Hindlimb muscle (tissue), 1 donor: ENCODE data around the gene ARFGAP3. TPM values are rescaled to one million over a fixed set of nuclear protein-coding genes. Genes with fewer than 3 reads are reported as not detected.
"Not testable (repeated sequence)": the region's sequence is repeated elsewhere in the genome, so short reads cannot be mapped to it uniquely, and the experiment has no call there.

Experiments used
- DNase-seq: peaks from one replicate; pipeline ENCODE4 v3.0.0-alpha.2; 2013
- polyA plus RNA-seq: library from polyadenylated mRNA; unstranded; fragments of 120-200 nt; gene quantifications from one replicate; pipeline ENCODE4 v1.2.1, GENCODE V29; 2013; ENCODE audit not compliant: insufficient read length

Gene ARFGAP3
- polyA plus RNA-seq, 1 donor = 34.3 TPM

DNA sequence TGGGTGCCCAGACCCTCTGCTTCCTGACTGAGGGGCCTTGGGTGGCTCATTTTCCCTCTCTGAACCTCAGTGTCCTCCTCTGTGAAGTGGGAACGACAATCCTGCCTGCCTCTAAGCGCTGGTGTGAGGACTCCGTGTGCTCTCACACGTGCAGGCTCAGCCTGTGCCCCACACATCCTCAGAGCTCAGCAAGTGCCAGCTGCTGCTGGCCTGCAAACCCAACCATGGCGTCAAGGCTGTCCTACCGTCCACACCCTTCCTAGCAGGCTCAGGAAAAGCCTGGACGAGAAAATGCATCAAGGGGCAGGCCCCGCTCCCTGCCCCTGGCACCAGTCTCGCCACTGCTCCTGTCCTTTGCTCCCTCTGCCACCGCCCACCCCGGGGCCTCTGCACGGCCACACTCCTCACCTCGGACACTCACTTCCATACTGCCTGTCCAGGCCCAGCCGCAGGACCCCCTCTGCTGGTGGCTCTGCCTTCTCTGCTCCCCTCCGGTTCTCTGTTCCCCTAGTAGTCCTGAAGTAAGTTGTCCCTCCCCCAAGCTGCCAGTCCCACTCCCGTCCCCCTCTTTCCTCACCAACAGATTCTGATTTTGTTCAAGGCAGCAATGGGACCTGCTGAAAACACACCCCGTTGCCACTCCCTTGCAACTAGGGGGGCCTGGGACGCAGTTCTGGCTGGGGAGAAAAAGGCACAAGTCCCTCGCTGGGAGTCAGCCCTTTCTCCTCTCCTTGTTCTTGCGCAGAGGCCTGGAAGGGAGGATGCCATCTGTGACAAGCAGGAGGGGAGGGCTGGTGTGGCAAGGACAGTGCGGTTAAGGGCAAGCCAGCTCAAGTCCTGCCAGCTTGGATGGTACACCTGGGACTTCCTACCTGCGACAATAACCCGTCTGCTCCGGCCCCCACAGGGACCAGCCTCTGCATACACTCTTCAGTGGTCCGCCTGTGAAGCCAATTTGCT is 62.2 kb downstream of the ARFGAP3 start:
- no peak for DNase-seq

DNA sequence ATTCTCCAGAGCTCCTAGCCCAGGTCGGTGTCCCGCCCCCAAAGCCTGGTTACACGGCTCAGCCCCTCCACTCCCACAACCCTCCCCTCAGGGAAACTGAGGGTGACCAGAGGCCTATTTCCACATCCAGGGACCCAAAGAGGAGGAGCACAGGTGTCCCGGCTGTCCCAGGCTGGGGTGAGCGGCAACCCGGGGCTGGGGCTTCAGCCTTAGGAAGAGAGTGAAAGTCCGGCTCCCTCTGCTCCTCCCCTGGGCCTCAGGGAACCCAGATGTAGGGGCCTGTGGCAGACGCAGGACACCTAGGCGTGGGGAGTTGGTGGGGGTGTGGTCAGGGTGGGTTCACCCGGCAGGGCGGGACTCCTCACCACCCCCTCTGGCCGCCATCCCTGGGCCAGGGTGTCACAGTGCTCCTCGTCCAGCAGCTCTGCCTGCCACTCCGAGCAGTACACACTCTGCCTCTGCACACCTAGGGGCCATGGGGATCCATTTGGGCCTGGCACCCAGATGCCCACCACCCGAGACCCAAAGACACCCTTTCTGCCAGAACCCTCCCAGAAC is 63.1 kb downstream of the ARFGAP3 start:
- no peak for DNase-seq

- DNase-seq = no peak
Observed at GRCh38 chr22:42792909-42793847, 63.9 kb downstream of the ARFGAP3 start.

DNA sequence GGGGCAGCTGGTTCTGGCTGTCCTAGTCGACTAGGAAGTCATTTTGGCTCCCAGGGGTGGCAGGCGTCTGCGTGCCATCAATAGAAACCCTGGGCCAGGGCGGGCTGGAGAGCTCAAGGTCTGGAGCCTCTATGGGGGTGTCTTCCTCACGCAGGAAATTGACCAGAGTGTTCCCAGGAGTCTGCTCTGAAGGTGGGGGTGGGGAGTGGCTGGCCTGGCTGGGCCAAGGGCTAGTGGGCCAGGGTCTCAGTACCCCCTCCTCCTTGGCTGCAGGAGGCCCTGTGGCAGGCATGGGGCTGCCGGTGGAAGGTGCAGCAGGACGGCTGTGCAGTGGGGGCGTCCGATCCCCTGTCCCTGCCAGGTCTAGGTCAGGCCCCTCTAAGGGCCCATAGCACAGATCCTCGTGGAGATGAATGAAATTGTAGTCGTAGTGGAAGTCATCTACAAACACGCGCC is 64.6 kb downstream of the ARFGAP3 start:
- no peak for DNase-seq

- DNase-seq = no peak
Observed at GRCh38 chr22:42791721-42792452, 65.2 kb downstream of the ARFGAP3 start.

GRCh38 chr22:42788466-42788865 is 68.6 kb downstream of the ARFGAP3 start:
- no peak for DNase-seq

DNA sequence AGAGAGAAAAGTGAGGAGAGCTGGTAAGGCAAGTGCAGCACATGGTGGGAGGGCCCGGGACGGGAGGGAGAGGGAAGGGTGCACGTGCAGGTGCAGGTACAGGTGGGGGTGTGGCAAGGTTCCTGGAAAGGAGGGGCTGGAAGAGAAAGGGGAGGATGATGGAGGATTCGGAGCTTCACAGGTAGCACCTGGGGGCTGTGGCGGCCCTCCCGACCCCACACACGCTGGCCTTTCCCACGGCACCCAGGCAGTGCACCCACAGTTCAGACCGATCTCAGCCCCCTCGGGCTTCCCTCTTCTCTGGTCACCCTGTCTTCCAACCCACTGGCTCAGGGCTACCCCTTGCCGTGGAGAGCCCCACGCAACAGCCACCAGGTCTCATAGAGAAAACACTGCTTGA is 69.1 kb downstream of the ARFGAP3 start:
- DNase-seq = no peak

DNA sequence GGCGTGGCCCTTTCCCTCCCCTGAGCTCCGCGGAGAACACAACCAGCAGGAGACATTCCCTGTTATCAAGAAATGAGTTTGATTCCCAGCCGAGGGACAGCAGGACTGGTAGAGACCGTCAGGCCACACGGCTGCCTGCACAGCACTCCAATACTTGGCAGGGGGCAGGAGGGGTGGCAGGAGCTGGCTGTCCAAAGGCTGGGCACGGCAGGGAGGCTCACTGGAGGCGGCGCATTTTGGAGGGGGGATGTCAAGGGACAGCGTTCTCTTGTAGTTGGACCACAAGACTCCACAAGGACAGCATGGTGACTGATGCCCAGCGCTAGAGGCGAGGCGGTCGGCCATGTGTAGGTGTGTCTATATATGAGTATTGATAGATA is 69.7 kb downstream of the ARFGAP3 start:
- DNase-seq = no peak

DNA sequence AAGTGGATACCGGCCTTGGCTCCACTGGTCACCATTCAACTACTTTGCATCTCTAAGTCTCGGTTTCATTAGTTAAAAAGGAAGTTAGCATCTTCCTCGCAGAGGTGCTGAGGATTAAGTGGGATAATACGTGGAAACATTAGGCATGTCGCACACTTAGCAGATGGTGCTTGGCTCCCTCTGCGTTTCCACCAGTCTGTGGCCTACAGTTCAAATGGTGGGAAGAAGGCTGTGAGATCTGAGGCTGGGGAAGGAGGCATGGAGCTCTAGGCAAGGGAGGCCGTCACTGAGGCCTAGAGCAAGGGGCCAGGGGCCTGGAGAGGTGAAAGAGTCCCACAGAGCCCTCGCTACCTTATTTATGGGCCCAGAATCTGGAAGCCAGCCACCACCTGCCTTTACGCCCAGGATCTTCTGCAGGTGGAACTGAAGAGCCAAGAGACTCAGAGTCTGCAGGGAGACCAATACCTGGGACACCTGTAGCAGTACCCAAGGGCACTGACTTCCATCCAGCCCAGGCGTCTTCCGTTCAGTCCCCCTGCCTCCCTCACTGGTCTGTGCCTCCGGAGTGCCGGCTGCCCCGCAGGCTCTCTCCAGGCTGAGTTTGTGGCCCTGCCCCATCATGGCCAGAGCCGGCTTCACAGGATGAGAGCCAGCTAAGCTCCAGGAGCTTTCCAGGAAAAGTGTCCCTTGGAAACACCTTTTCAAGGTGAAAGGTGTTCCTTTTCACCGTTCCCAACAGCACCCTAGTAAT is 70.3 kb downstream of the ARFGAP3 start:
- no peak for DNase-seq

DNA sequence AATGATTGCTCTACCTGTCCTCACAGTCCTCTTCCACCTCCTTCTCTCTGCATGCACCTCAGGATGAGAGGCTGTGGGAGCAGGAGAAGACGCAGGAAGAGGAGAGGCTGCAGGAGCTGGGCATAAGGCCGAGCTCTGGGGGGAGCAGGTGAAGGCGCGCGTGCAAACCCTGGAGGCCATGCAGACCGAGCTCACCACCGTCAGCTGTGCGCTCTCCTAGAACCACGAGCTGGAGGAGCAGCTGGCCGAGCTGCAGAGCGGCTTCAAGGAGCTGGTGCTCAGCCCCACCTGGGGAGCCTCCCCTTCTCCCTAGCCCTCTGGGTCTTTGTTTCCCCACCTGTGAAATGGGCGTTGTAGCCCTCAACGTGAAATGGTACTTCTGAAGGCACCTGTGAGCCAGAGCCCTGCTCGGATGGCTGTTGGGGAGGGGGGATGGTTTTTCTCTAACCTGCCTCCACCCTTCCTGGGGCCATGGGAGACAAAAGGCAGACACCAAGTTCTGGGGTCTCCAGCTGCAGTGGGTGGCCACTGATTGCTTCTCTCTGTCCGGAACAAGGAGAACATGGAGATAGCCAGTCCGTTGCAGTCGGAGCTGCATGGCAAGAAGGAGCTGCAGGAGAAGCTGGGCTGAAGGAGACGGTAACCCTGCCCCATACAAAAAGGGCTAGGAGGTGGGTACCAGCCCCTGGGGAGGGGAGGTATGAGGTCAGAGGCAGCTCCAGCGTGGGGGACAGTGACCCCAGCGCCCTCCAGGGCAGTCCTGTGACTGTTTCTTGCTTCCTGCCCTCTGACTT is 71.2 kb downstream of the ARFGAP3 start:
- no peak for DNase-seq

DNA sequence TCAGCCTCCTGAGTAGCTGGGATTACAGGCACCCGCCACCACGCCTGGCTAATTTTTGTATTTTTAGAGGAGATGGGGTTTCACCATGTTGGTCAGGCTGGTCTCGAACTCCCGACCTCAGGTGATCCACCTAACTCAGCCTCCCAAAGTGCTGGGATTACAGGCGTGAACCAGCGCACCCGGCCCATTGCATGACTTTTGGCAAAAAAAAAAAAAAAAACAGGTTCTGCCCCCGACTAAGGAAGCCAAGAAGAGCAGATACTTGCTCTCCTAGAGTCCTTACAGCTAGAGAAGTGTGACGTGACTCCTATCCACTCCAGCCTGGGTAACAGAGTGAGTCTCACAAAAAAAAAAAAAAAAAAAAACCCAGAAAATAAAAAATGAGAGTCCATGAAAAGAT is 74.8 kb downstream of the ARFGAP3 start:
- DNase-seq = not testable (repeated sequence)

DNA sequence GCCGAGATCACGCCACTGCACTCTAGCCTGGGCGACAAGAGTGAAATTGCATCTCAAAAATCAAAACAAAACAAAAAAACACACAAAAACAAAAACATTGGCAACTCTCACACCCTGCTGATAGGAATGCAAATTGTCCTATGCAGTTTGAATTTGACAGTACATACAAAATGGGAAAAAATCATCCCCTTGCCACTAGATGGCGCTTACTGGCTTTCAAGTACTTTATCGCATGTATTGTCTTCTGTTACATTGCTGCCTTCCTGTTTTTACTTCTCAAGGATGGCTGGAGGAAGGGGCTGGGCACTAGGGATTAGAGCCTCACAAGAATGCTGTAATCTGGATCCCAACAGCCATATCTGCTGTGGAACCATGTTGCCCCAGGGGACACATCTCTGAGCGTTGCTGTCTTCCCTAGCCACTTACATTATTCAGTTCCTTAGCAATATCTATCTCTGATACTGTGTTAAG is 77.0 kb downstream of the ARFGAP3 start:
- peak; percentile 88 for DNase-seq

DNA sequence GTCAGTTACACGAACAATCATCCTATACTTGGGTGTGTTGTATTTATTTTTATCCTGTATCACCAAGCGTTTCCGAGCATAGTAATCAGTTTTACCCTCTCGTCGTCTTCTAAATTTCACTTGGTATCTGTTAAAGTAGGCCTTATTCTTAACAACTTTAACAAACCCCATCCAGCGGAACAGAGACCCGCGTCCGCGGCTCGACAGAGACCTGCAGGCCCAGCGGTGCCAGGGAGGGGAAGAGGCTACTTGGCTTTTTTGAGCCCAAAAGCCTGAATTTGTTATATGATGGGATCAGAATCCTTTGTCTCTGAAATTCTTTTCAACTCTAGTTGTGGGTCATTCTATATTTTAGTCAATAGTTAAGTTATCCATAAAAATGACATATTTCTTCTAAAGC is 79.9 kb downstream of the ARFGAP3 start:
- DNase-seq = no peak

DNA sequence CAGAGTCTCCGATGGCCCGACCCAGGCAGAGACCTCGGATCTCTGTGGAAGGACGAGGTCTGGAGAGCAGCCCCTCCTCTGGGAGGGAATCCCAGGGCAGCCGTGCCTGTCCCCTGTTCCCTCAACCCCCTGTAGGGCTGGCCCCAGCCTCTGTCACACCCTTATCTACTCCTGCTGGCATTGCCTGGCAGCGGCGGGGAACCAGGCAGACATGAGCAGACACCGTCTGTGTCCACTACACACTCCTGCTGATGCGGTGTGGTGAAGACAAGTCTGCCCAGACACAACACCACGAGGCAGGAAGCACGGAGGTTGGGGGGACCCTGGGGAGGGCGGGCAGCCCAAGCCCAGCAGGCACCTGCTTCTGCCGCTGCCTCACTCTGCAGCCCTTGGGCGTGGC is 83.9 kb downstream of the ARFGAP3 start:
- DNase-seq = no peak

GRCh38 chr22:42772647-42773046 is 84.4 kb downstream of the ARFGAP3 start:
- DNase-seq = no peak

- DNase-seq = no peak
Observed at GRCh38 chr22:42770941-42771647, 86.0 kb downstream of the ARFGAP3 start.

GRCh38 chr22:42770448-42770726 is 86.7 kb downstream of the ARFGAP3 start:
- no peak for DNase-seq

- no peak for DNase-seq
Observed at GRCh38 chr22:42769574-42770447, 87.3 kb downstream of the ARFGAP3 start.

DNA sequence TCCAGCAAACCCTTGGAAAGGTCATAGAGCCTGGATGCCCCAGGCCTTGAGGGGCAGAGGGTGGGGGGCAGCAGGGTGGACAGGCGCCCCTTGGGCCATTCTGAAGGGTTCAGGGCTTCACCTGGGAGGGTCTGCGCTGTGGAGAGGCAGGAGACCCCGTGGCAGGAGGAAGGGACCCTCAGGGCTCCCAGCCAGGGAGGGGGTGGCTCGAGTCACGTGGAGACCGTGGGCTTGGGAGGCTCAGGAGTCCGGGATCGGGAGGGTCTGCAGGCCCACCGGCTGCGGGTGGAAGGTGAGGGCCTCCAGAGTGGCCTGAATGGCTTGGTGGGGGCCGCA is 87.9 kb downstream of the ARFGAP3 start:
- no peak for DNase-seq
